NCI-H2196 (cell line): ENCODE measurements around the gene PAFAH1B2.

Source experiments
- DNase-seq: peaks from one replicate; lab custom pipeline; 2025; ENCODE audit not compliant: unreplicated experiment; lab: John Stamatoyannopoulos, UW

PAFAH1B2 gene

GRCh38 chr11:117187799-117188481, 43.9 kb downstream of the PAFAH1B2 start:
- no peak for DNase-seq

GRCh38 chr11:117188620-117189081, 44.6 kb downstream of the PAFAH1B2 start:
- no peak for DNase-seq

GRCh38 chr11:117189191-117189940, 45.3 kb downstream of the PAFAH1B2 start:
- no peak for DNase-seq

GRCh38 chr11:117189941-117190544, 46.0 kb downstream of the PAFAH1B2 start:
- no peak for DNase-seq

DNA sequence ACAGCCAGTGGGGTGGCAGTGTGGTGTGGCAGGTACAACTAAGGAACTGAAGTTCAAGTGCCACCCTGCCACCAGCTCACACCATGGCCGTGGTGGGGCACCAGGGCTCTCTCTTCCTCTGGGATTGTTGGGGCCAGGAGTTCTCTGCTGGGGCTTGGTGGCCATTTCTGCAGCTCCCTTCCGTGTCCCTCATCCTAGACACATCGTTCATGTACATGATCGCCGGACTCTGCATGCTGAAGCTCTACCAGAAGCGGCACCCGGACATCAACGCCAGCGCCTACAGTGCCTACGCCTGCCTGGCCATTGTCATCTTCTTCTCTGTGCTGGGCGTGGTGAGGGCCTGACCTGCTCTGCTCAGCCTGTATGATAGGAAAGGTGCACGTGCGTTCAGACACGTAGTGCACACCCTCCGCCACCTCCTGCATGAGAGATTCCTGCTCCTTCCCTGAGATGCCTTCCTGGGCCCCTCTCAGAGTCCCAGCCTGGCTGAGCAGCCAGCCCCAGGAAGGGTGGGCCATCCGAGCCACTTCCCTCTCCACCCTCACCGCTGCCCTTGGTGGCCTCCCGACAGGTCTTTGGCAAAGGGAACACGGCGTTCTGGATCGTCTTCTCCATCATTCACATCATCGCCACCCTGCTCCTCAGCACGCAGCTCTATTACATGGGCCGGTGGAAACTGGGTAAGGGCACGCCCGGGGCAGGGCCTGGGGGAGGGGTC, 47.8 kb downstream of the PAFAH1B2 start:
- no peak for DNase-seq

- no peak for DNase-seq
These were observed 48.4 kb downstream of the PAFAH1B2 start for GRCh38 chr11:117192401-117192875.

GRCh38 chr11:117193130-117194020, 49.3 kb downstream of the PAFAH1B2 start:
- DNase-seq = no peak

DNA sequence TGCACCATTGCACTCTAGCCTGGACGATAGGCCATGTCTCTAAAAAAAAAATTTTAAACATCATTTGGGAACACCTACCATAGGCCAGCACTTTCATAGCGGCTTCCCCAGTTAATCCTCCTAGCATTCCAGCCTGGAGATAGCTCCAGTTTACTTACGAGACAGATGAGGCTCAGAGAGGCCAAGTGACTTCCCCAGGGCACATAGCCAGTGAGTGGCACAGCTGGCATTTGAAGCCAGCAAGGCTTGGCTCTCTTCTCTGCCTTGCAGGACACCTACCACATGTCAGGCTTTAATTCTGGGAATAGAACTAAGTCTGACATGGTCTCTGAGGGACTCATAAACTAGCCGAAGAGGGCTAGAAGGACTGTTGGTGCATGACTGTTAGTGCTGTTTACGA, 50.2 kb downstream of the PAFAH1B2 start:
- no peak for DNase-seq

GRCh38 chr11:117195258-117195657, 51.2 kb downstream of the PAFAH1B2 start:
- no peak for DNase-seq

DNA sequence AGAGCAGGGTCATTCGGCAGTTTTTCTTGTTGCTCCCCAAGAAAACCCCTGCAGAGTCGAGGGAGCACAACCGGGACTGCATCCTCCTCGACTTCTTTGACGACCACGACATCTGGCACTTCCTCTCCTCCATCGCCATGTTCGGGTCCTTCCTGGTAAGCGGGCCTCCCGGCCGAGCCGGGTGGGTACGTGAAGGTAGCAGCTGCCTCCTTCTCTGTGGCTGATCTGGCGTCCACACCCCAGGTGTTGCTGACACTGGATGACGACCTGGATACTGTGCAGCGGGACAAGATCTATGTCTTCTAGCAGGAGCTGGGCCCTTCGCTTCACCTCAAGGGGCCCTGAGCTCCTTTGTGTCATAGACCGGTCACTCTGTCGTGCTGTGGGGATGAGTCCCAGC, 51.7 kb downstream of the PAFAH1B2 start:
- no peak for DNase-seq

- no peak for DNase-seq
These were observed 52.9 kb downstream of the PAFAH1B2 start for GRCh38 chr11:117197006-117197405.

DNA sequence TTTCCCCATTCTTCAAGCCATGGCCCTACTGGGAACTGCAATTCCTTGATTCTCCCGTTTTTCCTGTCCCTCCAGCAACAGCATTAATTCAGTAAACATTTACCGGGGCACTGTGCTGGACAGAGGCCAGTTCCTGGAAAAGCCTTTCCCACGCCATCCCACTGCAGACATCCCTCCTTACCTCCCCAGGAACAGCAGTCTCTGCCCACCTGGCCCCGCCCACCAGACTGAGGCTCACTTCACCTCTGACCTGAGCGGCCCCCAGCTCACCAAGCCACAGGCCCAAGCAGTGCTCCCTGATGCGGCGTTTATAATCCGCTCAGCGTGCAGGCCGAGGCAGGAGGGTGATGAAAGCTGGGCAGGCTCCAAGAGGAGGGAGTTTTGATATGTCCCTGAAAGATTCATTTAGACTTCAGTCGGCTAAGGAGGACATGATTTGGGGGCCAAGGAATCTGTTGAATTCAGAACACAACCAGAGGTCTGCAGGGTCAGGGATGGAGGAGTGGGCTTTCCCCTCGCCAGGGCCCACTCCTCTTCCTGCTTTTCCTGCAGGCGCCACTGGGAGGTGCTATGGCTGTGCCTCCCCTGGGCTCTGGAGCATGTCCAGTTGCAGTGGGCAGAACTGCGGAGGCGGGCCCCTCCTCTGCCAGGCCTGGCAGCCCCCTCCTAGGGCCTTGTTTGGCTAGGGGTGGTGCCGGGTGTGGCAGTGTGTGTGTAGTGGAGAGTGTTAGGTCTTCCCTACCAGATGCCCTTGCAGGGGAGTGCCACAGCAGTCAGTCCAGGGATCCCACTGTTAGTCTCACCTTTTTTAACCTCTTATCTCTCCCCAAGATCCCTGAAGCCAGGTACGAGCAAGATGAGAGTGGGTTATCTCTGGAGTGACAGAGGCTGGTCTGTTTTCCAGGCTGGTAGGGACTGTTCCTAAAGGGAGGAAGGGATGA, 53.7 kb downstream of the PAFAH1B2 start:
- DNase-seq = no peak

DNA sequence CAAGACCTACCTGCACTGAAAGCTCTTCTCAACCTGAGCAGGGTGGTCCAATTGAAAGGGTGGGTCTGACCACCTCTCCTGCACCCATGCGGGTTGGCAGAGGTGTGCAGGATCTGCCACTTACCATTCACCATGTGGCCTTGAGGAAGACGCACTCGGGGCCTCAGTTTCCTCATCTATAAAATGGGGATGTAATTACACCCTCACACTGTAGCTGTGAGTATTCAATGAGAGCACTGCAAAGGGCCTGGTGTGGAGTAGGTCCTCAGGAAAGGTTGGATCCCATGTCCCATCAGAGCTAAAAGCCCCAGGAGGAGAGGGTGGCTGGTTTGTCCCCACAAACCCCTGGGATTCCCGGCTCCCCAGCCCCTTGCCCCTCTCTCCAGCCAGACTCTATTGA, 54.5 kb downstream of the PAFAH1B2 start:
- DNase-seq = no peak

GRCh38 chr11:117199053-117199915, 55.2 kb downstream of the PAFAH1B2 start, which contains the start of gene TAGLN:
TAGLN (plus strand) TSS chr11:117199370; CDS start chr11:117203014, 3,644 bp downstream.
- no peak for DNase-seq

- no peak for DNase-seq
These were observed 56.1 kb downstream of the PAFAH1B2 start for GRCh38 chr11:117199916-117200812.

- DNase-seq = no peak
These were observed 56.9 kb downstream of the PAFAH1B2 start for GRCh38 chr11:117200813-117201657.
